ENCODE measurements around the gene CASK.

DNA sequence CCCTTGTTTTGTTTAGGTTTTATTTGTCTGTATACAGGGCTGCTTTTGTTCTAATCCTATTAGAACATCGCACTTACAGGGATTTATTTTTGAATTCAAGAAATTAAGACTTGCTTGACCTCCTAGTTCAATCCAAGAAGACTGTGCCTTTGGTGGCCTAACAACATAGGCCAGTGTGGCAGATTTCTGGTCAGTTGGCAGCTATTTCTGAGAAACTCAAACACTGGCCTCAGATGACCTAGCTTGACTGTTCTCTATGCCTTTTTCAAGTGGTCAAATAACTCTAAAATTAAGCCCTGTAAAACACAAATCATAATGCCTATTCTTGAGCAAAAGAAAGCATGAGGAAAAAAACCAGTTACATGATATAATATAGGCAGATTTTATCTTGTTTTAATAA is 323.8 kb downstream of the CASK start:
- TF ChIP-seq CTCF (IDR thresholded peaks at IDR 0.05) (no peak), POLR2A (IDR thresholded peaks at IDR 0.05) (no peak)

All from thyroid gland (tissue), 4 donors.